GM19438 (cell line): ENCODE results near the gene HIGD2A.

ENCODE experiments used
- ATAC-seq: cut with Tn5 transposase; IDR thresholded peaks from one replicate; pipeline ENCODE4 v1.9.1; 2021; ENCODE audit warnings: low read depth; ENCODE audit not compliant: unreplicated experiment

HIGD2A gene

GRCh38 chr5:176388444-176389134 lies at the start of gene HIGD2A, which contains the start of gene NOP16:
Gene HIGD2A, plus strand, starts transcription at chr5:176388751. Its CDS starts 69 bp downstream, at chr5:176388820.
Gene NOP16, minus strand, starts transcription at chr5:176388598. Its CDS starts 59 bp downstream, at chr5:176388539.
- peak; percentile 93 for ATAC-seq

- ATAC-seq = no peak
These were observed 49.2 kb upstream of the HIGD2A start for GRCh38 chr5:176339304-176339703.

GRCh38 chr5:176341325-176342157 lies 47.0 kb upstream of the HIGD2A start:
- no peak for ATAC-seq

GRCh38 chr5:176342158-176342483 lies 46.4 kb upstream of the HIGD2A start:
- no peak for ATAC-seq

- ATAC-seq = no peak
These were observed 45.6 kb upstream of the HIGD2A start for GRCh38 chr5:176342766-176343458.

- no peak for ATAC-seq
These were observed 38.1 kb upstream of the HIGD2A start for GRCh38 chr5:176350416-176350815.

- ATAC-seq = no peak
These were observed 36.3 kb upstream of the HIGD2A start for GRCh38 chr5:176352116-176352878.

- no peak for ATAC-seq
These were observed 35.0 kb upstream of the HIGD2A start for GRCh38 chr5:176353533-176353932.

- ATAC-seq = no peak
These were observed 33.0 kb upstream of the HIGD2A start for GRCh38 chr5:176355400-176356178.

GRCh38 chr5:176356179-176356566 lies 32.4 kb upstream of the HIGD2A start:
- no peak for ATAC-seq

GRCh38 chr5:176359658-176360057 lies 28.9 kb upstream of the HIGD2A start:
- no peak for ATAC-seq

- ATAC-seq = no peak
These were observed 27.6 kb upstream of the HIGD2A start for GRCh38 chr5:176360894-176361436.

GRCh38 chr5:176361437-176362232 lies 26.9 kb upstream of the HIGD2A start, which contains the start of gene KIAA1191:
Gene KIAA1191, minus strand, starts transcription at chr5:176361764. Its CDS starts 2,256 bp downstream, at chr5:176359508.
- peak; percentile 78 for ATAC-seq

- peak; percentile 10 for ATAC-seq
These were observed 26.4 kb upstream of the HIGD2A start for GRCh38 chr5:176362233-176362490.

- ATAC-seq = no peak
These were observed 23.7 kb upstream of the HIGD2A start for GRCh38 chr5:176364765-176365350.

- no peak for ATAC-seq
These were observed 23.0 kb upstream of the HIGD2A start, which contains the start of gene ARL10 for GRCh38 chr5:176365351-176366231. Gene ARL10, plus strand, starts transcription at chr5:176365487. Its CDS starts 77 bp downstream, at chr5:176365564.

GRCh38 chr5:176366232-176366894 lies 22.2 kb upstream of the HIGD2A start:
- ATAC-seq = no peak
